GM20431 (cell line): ENCODE measurements around the gene FZD7.

ENCODE experiments used
- in situ Hi-C: fragments of 300-500 bp; cut with MseI, MboI; formaldehyde crosslinking; loops from one replicate; pipeline ENCODE4 v1.15.0; 2020; ENCODE audit warnings: low sequenced_read_pairs; ENCODE audit not compliant: unreplicated experiment

FZD7 gene

GRCh38 chr2:202035089-202035940 lies 1.7 kb downstream of the FZD7 start:
- in situ Hi-C loops: no loop called here

GRCh38 chr2:202035941-202036372 lies 2.3 kb downstream of the FZD7 start:
- in situ Hi-C loops: no loop called here

- in situ Hi-C loops: no loop called here
Observed at GRCh38 chr2:202036601-202037037, 3.0 kb downstream of the FZD7 start.

- in situ Hi-C loops: no loop called here
Observed at GRCh38 chr2:202037086-202037485, 3.4 kb downstream of the FZD7 start.

- in situ Hi-C loops: no loop called here
Observed at GRCh38 chr2:202038471-202039277, 5.0 kb downstream of the FZD7 start.

- in situ Hi-C loops: no loop called here
Observed at GRCh38 chr2:202039278-202040078, 5.8 kb downstream of the FZD7 start.

GRCh38 chr2:202040079-202040844 lies 6.6 kb downstream of the FZD7 start:
- in situ Hi-C loops: no loop called here

GRCh38 chr2:202042444-202042843 lies 8.8 kb downstream of the FZD7 start:
- in situ Hi-C loops: no loop called here

GRCh38 chr2:202043475-202043874 lies 9.8 kb downstream of the FZD7 start:
- in situ Hi-C loops: no loop called here

- in situ Hi-C loops: no loop called here
Observed at GRCh38 chr2:202044777-202045176, 11.1 kb downstream of the FZD7 start.

GRCh38 chr2:202046572-202046971 lies 12.9 kb downstream of the FZD7 start:
- in situ Hi-C loops: no loop called here

GRCh38 chr2:202049092-202049728 lies 15.6 kb downstream of the FZD7 start:
- in situ Hi-C loops: no loop called here

GRCh38 chr2:202049840-202050239 lies 16.2 kb downstream of the FZD7 start:
- in situ Hi-C loops: no loop called here

GRCh38 chr2:202050652-202051051 lies 17.0 kb downstream of the FZD7 start:
- in situ Hi-C loops: no loop called here

- in situ Hi-C loops: no loop called here
Observed at GRCh38 chr2:202051499-202052161, 18.0 kb downstream of the FZD7 start.

GRCh38 chr2:202052235-202052634 lies 18.6 kb downstream of the FZD7 start:
- in situ Hi-C loops: no loop called here

- in situ Hi-C loops: no loop called here
Observed at GRCh38 chr2:202054679-202055078, 21.0 kb downstream of the FZD7 start.

GRCh38 chr2:202056611-202057010 lies 23.0 kb downstream of the FZD7 start:
- in situ Hi-C loops: no loop called here

- in situ Hi-C loops: no loop called here
Observed at GRCh38 chr2:202060218-202060617, 26.6 kb downstream of the FZD7 start.
